GM12864 (cell line): Measurements from ENCODE around the gene EXOC3.
A peak's percentile ranks its signal among the peaks of the same experiment; 100 is the strongest.
"Not testable (repeated sequence)": the region's sequence is repeated elsewhere in the genome, so short reads cannot be mapped to it uniquely, and the experiment has no call there.

Experiments used
- DNase-seq: peaks from one replicate; pipeline ENCODE4 v3.0.0-alpha.2; 2011; ENCODE audit warnings: low read depth
- H3K4me3 ChIP-seq: 2 replicates; pipeline ENCODE4 v1.5.1; 2011; ENCODE audit warnings: mild to moderate bottlenecking, low read depth, low read length, control low read depth
- CTCF ChIP-seq: IDR thresholded peaks from 2 replicates; pipeline ENCODE4 v1.5.1; 2011; ENCODE audit warnings: low read depth, mild to moderate bottlenecking, moderate library complexity, low read length, control low read depth, inconsistent platforms; ENCODE audit errors: missing control alignments

EXOC3 gene

GRCh38 chr5:472076-472655, 29.2 kb downstream of the EXOC3 start:
- no peak for TF ChIP-seq CTCF
- DNase-seq: no peak
- H3K4me3 ChIP-seq: peak overlapping the region; percentile 71

DNA sequence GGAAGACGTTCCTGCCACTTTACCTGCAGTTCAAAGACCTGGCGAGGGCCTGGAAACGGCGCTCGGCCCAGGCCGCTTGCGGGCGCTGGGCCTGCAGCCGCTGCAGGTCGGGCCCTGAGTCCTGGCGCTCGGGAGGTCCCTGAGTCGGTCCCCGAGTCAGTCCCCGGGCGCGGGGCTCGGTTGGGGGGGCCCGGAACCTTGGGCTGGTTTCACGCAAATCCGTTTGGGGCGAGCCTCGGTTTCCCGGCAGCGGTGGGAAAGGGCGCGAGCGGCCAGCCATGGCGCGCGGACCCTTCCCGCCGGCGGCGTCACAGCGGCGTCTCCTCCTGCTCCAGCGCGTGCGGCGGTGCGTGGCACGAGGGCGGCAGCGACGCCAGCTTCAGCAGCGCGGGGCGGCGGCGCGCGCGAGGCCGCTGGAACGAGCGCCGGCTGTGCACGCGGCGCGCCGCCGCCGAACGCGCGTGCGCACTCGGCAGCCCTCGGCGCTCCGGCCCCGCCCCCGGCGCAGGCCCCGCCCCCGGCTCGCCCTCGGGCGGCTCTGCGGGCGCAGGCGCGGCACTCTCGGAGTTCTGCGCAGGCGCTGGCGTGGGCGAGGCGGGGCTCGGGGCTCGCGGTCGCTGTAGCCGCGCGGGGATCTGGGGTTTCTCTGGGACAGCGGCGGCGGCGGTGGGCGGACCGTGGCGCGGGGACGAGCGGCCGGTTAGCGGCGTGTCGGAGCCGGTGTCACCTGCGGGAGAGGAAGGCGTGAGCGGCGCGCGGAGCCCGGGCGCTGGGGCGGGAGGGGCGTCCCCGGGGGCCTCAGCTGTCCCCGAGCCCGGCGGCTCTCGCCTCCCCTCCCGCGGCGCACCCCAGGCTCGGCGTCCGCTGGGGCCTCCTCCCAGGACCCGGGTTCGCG, 29.9 kb downstream of the EXOC3 start:
- TF ChIP-seq CTCF: no peak
- H3K4me3 ChIP-seq: peak overlapping the region; percentile 86
- peak; percentile 50 for DNase-seq

DNA sequence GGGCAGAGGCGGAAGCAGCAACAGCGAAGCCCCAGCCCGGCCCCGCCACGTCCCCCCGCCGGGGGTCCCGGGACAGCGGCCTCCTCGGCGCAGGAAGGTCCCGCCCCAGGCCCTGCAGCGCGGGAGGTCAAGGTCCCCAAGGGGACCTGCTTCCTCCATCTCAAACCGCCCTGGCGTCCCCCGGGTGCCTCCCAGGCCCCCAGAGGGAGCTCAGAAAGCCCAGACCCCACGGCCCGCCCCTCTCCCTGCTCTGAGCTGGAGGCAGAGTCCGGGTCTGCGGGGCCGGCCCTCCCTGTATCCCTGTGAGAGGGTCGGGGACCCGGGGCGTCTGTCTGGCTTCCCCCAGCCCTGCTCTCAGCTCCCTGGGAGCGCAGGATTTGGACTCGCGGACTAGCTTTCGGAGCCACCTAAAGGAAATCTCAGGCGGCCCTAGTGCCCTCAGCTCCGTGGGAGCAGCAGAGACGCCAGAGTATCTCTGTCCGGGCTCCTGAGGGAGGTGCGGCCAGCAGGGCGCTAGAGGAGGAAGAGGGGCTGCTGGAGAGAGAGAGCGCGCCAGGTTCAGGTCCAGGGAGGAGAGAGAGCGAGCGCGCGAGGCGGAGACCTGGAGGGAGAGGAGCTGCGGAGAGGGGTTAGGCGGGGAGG, 30.7 kb downstream of the EXOC3 start:
- TF ChIP-seq CTCF: no peak
- DNase-seq: no peak
- peak overlapping the region; percentile 86 for H3K4me3 ChIP-seq

DNA sequence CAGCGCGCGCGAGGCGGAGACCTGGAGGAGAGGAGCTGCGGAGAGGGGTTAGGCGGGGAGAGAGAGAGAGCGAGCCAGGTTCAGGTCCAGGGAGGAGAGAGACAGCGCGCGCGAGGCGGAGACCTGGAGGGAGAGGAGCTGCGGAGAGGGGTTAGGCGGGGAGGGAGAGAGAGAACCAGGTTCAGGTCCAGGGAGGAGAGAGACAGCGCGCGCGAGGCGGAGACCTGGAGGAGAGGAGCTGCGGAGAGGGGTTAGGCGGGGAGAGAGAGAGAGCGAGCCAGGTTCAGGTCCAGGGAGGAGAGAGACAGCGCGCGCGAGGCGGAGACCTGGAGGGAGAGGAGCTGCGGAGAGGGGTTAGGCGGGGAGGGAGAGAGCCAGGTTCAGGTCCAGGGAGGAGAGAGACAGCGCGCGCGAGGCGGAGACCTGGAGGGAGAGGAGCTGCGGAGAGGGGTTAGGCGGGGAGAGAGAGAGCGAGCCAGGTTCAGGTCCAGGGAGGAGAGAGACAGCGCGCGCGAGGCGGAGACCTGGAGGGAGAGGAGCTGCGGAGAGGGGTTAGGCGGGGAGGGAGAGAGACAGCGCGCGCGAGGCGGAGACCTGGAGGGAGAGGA, 31.4 kb downstream of the EXOC3 start:
- H3K4me3 ChIP-seq: peak overlapping the region; percentile 86
- not testable (repeated sequence) for DNase-seq

DNA sequence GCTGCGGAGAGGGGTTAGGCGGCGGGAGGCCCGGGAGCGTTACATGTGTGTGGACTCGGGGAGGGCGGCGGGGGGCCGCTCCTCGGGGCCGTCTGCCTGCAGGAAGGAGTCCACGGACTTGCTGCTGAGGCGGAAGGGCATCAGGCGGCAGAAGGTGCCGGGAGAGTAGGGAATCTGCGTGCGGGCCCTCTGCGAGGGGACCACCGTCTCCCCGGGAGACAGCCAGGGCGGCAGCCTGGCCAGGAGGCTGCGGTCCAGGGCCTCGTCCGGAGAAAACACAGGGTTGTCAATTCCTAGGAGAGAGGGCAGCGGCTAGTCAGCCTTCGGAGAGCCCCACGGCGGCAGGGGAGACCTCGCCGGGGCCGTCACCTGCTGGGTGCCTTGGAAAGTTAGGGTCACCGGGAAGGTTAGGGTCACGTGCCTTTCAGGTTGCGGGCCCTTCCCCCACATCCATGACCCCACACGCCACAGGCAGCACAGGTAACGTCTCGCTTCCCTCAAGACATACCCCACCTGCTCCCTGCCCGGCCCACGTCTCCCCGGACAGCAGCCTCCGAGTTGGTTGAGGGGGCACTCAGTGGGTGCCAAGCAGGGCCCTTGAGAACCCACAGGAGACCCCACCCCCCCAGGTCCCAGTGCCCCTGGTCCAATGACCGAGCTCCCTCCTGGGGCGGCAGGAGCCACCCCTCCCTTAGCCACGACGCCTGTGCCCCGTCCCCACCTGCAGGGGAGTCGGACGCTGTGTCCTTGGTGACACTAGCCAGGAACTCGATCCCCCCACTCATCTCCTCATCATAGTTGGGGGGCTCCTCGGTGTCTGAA, 32.1 kb downstream of the EXOC3 start:
- DNase-seq: no peak
- no peak for TF ChIP-seq CTCF
- peak overlapping the region; percentile 53 for H3K4me3 ChIP-seq

- no peak for DNase-seq
- no peak overlapping the region for H3K4me3 ChIP-seq
- no peak for TF ChIP-seq CTCF
Measured at GRCh38 chr5:475704-476101, 32.7 kb downstream of the EXOC3 start.
